Measurements from ENCODE around the gene SMG6. TPM values are rescaled to one million over a fixed set of nuclear protein-coding genes. Genes with fewer than 3 reads are reported as not detected.

SMG6 gene
- total and polyA plus RNA-seq, 2 of the 8 experiments (the other 6 are each of a cell fraction or from before 2014, with no cell fraction given): 18.5 to 25.2 TPM

DNA sequence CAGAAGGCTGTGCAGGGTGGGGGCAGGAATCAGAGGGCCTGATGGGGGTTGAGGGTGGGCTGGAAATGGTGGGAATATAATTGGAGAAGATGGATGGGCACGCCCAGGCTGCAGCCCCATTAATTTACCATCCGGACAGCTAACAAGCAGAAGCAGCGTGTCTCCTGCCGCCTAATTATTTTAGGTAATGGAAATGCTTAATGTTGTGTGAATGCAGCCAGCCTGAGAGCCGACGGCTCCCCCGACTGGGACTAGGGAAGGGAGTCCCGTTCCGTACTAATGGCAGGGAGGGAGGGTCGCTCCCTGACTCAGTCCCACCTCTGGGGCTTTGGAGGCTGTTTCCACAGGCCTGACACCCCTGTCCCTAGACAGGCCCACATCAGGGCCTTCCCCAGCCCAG is 266.4 kb downstream of the SMG6 start (continued):
- TF ChIP-seq CHD1 (IDR thresholded peaks at IDR 0.05; ENCODE audit: low read depth, low read length) (no peak), SP1 (IDR thresholded peaks at IDR 0.05; ENCODE audit: low read depth, low read length) (no peak), BRCA1 (IDR thresholded peaks at IDR 0.05; ENCODE audit: low read depth, low read length) (no peak)
